ENCODE results near the gene PLD1. TPM values are rescaled to one million over a fixed set of nuclear protein-coding genes. Genes with fewer than 3 reads are reported as not detected.

The PLD1 gene
- total and polyA plus RNA-seq, 4 donors, result 4.9 to 31.5 (median 18.6) TPM

DNA sequence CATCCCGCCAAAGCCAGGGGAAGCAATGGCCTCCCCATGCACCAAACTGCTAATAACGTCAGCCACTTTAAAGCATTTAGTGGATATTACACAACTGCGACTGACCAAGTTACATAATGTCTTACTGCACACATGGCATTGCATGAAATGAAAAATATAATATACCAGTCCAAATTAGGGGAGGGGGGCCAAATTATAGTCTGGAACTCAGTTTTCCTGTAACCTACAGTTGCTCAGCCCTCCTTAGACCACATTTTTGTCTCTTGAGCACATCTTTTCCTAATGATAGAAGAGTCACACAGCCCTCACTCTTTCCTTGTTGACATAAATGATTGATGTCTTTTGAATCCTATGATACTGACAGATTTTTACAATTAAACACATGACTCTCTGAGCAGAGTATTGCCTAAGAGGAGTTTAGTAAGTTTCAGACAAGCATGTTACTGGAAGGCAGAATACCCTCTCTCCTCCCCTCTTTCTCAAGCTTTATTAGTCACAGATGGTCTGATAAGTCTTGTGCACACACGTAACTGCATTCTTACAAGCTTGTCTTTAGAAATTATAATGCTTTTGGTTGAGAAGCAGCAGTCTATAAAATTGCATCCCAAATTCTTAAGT is 1.1 kb upstream of the PLD1 start:
- Histone ChIP-seq H3K9me3 (ENCODE audit: control insufficient read depth in 4 of 4, low read length in 3 of 4) (no peaks in the 10 kb centered on the region), H3K27ac (ENCODE audit: low read depth in 1 of 2, low read length in 2 of 2) (peak overlapping the region; percentile 82 to 92), H3K4me3 (ENCODE audit: low read depth in 1 of 3, low read length in 3 of 3) (no peak overlapping the region), H3K9ac (ENCODE audit: low read depth in 1 of 2, low read length in 2 of 2) (no peak overlapping the region), H3K27me3 (ENCODE audit: control insufficient read depth in 4 of 4, insufficient read depth in 4 of 4, low read length in 3 of 4) (no peaks in the 10 kb centered on the region), H3K36me3 (ENCODE audit: control insufficient read depth in 4 of 4, insufficient read depth in 3 of 4, low read depth in 1 of 4, low read length in 3 of 4) (no peaks in the 10 kb centered on the region), H3K4me1 (ENCODE audit: control insufficient read depth in 4 of 4, insufficient read depth in 4 of 4, low read length in 3 of 4) (peaks cover 2 to 26% (median 11%) of the 10 kb centered on the region in 4 donors)
- no peak for DNase-seq (ENCODE audit: low spot score)
- peak; percentile 6 for TF ChIP-seq YY1 (IDR thresholded peaks at IDR 0.05)
- TF ChIP-seq EGR1 (IDR thresholded peaks at IDR 0.05; ENCODE audit: low read depth in 2 of 2), result no peak
- TF ChIP-seq, protein P1, sequence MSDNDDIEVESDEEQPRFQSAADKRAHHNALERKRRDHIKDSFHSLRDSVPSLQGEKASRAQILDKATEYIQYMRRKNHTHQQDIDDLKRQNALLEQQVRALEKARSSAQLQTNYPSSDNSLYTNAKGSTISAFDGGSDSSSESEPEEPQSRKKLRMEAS (IDR thresholded peaks at IDR 0.05), result peak; percentile 34
- no peak for TF ChIP-seq SP1 (IDR thresholded peaks at IDR 0.05)
- no peak for TF ChIP-seq HNF4A (conservative IDR thresholded peaks at IDR 0.05)
- TF ChIP-seq, protein P2, sequence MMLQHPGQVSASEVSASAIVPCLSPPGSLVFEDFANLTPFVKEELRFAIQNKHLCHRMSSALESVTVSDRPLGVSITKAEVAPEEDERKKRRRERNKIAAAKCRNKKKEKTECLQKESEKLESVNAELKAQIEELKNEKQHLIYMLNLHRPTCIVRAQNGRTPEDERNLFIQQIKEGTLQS (IDR thresholded peaks at IDR 0.05), result peak; percentile 4
- no peak for TF ChIP-seq GABPA (IDR thresholded peaks at IDR 0.05 in 1 of 2, conservative IDR thresholded peaks at IDR 0.05 in 1 of 2)
- no peak for TF ChIP-seq RXRA (IDR thresholded peaks at IDR 0.05)
- peak in 1 of 2 donors; percentile 15 for TF ChIP-seq JUND (IDR thresholded peaks at IDR 0.05)
- TF ChIP-seq, protein P3, sequence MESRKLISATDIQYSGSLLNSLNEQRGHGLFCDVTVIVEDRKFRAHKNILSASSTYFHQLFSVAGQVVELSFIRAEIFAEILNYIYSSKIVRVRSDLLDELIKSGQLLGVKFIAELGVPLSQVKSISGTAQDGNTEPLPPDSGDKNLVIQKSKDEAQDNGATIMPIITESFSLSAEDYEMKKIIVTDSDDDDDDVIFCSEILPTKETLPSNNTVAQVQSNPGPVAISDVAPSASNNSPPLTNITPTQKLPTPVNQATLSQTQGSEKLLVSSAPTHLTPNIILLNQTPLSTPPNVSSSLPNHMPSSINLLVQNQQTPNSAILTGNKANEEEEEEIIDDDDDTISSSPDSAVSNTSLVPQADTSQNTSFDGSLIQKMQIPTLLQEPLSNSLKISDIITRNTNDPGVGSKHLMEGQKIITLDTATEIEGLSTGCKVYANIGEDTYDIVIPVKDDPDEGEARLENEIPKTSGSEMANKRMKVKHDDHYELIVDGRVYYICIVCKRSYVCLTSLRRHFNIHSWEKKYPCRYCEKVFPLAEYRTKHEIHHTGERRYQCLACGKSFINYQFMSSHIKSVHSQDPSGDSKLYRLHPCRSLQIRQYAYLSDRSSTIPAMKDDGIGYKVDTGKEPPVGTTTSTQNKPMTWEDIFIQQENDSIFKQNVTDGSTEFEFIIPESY (IDR thresholded peaks at IDR 0.05), result no peak
- TF ChIP-seq RAD21 (IDR thresholded peaks at IDR 0.05), result no peak
- peak; percentile 47 for TF ChIP-seq FOXA2 (IDR thresholded peaks at IDR 0.05)
- TF ChIP-seq, protein P4, sequence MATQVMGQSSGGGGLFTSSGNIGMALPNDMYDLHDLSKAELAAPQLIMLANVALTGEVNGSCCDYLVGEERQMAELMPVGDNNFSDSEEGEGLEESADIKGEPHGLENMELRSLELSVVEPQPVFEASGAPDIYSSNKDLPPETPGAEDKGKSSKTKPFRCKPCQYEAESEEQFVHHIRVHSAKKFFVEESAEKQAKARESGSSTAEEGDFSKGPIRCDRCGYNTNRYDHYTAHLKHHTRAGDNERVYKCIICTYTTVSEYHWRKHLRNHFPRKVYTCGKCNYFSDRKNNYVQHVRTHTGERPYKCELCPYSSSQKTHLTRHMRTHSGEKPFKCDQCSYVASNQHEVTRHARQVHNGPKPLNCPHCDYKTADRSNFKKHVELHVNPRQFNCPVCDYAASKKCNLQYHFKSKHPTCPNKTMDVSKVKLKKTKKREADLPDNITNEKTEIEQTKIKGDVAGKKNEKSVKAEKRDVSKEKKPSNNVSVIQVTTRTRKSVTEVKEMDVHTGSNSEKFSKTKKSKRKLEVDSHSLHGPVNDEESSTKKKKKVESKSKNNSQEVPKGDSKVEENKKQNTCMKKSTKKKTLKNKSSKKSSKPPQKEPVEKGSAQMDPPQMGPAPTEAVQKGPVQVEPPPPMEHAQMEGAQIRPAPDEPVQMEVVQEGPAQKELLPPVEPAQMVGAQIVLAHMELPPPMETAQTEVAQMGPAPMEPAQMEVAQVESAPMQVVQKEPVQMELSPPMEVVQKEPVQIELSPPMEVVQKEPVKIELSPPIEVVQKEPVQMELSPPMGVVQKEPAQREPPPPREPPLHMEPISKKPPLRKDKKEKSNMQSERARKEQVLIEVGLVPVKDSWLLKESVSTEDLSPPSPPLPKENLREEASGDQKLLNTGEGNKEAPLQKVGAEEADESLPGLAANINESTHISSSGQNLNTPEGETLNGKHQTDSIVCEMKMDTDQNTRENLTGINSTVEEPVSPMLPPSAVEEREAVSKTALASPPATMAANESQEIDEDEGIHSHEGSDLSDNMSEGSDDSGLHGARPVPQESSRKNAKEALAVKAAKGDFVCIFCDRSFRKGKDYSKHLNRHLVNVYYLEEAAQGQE (IDR thresholded peaks at IDR 0.05), result no peak
- WGBS, result 51% methylated on average over 4 of the region's 4 CpGs

DNA sequence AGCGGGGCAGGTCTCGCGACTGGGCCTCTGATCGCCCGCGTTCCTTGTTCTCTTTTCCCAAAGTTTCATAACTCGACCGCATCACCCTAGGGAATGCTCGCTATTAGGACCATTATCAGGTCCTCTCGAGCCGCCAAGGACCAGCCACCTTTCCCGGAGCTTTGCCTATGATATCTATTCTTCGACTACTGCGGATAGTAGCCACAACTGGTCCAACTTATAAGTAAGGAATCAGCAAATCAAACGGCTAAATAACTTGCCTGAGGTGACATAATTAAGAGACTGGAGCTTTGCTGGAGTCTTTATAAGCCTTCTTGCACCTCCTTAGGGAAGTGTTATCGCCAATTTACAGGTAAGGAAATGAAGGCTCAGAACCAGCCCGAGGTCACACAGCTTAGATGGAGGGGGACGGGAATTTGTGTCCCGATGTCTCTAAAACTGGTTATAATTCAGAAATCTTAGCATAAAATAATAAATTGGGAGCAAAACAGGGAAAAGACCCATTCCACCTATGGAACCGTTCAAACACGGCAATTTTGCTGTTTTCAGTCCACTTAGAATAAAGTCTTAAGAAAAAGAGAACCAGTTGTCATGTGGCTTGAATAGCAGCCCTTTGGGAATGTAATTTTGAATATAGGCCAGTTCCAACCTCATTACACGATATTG is 479 bp upstream of the PLD1 start:
- Histone ChIP-seq H3K4me3 (ENCODE audit: low read depth in 1 of 3, low read length in 3 of 3) (peak overlapping the region; percentile 71 to 83 (median 77)), H3K27me3 (ENCODE audit: control insufficient read depth in 4 of 4, insufficient read depth in 4 of 4, low read length in 3 of 4) (no peaks in the 10 kb centered on the region), H3K27ac (ENCODE audit: low read depth in 1 of 2, low read length in 2 of 2) (peak overlapping the region; percentile 82 to 92), H3K4me1 (ENCODE audit: control insufficient read depth in 4 of 4, insufficient read depth in 4 of 4, low read length in 3 of 4) (peaks cover 2 to 31% (median 13%) of the 10 kb centered on the region in 4 donors), H3K36me3 (ENCODE audit: control insufficient read depth in 4 of 4, insufficient read depth in 3 of 4, low read depth in 1 of 4, low read length in 3 of 4) (no peaks in the 10 kb centered on the region), H3K9ac (ENCODE audit: low read depth in 1 of 2, low read length in 2 of 2) (peak overlapping the region; percentile 70 to 80), H3K9me3 (ENCODE audit: control insufficient read depth in 4 of 4, low read length in 3 of 4) (no peaks in the 10 kb centered on the region)
- no peak for TF ChIP-seq FOXA1 (IDR thresholded peaks at IDR 0.05)
- peak; percentile 1 for TF ChIP-seq SP1 (IDR thresholded peaks at IDR 0.05)
- WGBS, result 23% methylated on average over 22 of the region's 22 CpGs
- DNase-seq (ENCODE audit: low spot score), result no peak
